ENCODE data around the gene INPP5A.
"Not testable (repeated sequence)": the region's sequence is repeated elsewhere in the genome, so short reads cannot be mapped to it uniquely, and the experiment has no call there.

The INPP5A gene

GRCh38 chr10:132784866-132785722, 247.5 kb downstream of the INPP5A start:
- DNase-seq (ENCODE audit: low read depth): no peak

- DNase-seq (ENCODE audit: low read depth): no peak
Measured at GRCh38 chr10:132785723-132786475, 248.3 kb downstream of the INPP5A start, which contains the start of gene NKX6-2. Gene NKX6-2, minus strand, starts transcription at chr10:132786147. Its CDS starts 199 bp downstream, at chr10:132785948.

- no peak for DNase-seq (ENCODE audit: low read depth)
Measured at GRCh38 chr10:132786476-132786883, 248.9 kb downstream of the INPP5A start.

- no peak for DNase-seq (ENCODE audit: low read depth)
Measured at GRCh38 chr10:132786884-132787494, 249.4 kb downstream of the INPP5A start.

- no peak for DNase-seq (ENCODE audit: low read depth)
Measured at GRCh38 chr10:132787495-132788179, 250.1 kb downstream of the INPP5A start.

- DNase-seq (ENCODE audit: low read depth): no peak
Measured at GRCh38 chr10:132788180-132788830, 250.7 kb downstream of the INPP5A start.

GRCh38 chr10:132788831-132789219, 251.2 kb downstream of the INPP5A start:
- no peak for DNase-seq (ENCODE audit: low read depth)

- no peak for DNase-seq (ENCODE audit: low read depth)
Measured at GRCh38 chr10:132789659-132790148, 252.1 kb downstream of the INPP5A start.

GRCh38 chr10:132790470-132790869, 252.9 kb downstream of the INPP5A start:
- no peak for DNase-seq (ENCODE audit: low read depth)

- no peak for DNase-seq (ENCODE audit: low read depth)
Measured at GRCh38 chr10:132790934-132791829, 253.6 kb downstream of the INPP5A start.

GRCh38 chr10:132792099-132792498, 254.5 kb downstream of the INPP5A start:
- not testable (repeated sequence) for DNase-seq (ENCODE audit: low read depth)

GRCh38 chr10:132792796-132793195, 255.2 kb downstream of the INPP5A start:
- DNase-seq (ENCODE audit: low read depth): no peak

- DNase-seq (ENCODE audit: low read depth): no peak
Measured at GRCh38 chr10:132793213-132793612, 255.6 kb downstream of the INPP5A start.

- no peak for DNase-seq (ENCODE audit: low read depth)
Measured at GRCh38 chr10:132793871-132794849, 256.6 kb downstream of the INPP5A start.

GRCh38 chr10:132796846-132797245, 259.3 kb downstream of the INPP5A start:
- no peak for DNase-seq (ENCODE audit: low read depth)

GRCh38 chr10:132797986-132798385, 260.4 kb downstream of the INPP5A start:
- not testable (repeated sequence) for DNase-seq (ENCODE audit: low read depth)

GRCh38 chr10:132798403-132798802, 260.8 kb downstream of the INPP5A start:
- DNase-seq (ENCODE audit: low read depth): no peak

GRCh38 chr10:132798876-132799275, 261.3 kb downstream of the INPP5A start:
- no peak for DNase-seq (ENCODE audit: low read depth)

GRCh38 chr10:132799865-132800264, 262.3 kb downstream of the INPP5A start:
- DNase-seq (ENCODE audit: low read depth): no peak

All from activated T-cell treated with anti-CD3 and anti-CD28 coated beads for 48 hours (primary cell).